ENCODE data around the gene ROR1. TPM values are rescaled to one million over a fixed set of nuclear protein-coding genes. Genes with fewer than 3 reads are reported as not detected.

The ROR1 gene
- total RNA-seq, 1 experiment from 2014 or later, result 56.3 TPM

DNA sequence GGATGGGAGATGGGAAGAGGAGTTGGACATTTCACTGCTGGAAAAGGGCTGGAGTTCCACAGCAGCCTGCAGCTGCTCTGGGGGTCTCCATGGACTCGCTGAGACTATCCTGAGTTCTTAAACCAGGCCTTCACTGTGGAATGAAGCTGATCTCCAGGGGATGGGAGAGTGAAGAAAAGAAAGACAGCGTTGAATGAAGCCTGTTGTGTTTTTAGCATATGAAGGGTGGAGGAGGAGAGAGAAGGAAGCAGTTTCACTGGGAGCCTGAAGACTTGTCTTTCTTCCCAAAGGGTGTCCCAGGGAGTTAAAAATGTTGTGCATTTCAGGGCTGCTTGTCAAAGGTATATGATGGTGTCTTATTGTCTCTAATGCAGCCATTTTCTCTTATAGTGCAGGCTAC lies 9.2 kb downstream of the ROR1 start (continued):
- no peak for TF ChIP-seq CTCF (IDR thresholded peaks at IDR 0.05)
- no peak for TF ChIP-seq ZNF396 (CRISPR knock-in tag; IDR thresholded peaks at IDR 0.05; ENCODE audit: borderline replicate concordance)
- no peak for TF ChIP-seq JAZF1 (CRISPR knock-in tag; IDR thresholded peaks at IDR 0.05)
- no peak for TF ChIP-seq ESRRA (CRISPR knock-in tag; IDR thresholded peaks at IDR 0.05; ENCODE audit: borderline replicate concordance)
- TF ChIP-seq FOXP4 (CRISPR knock-in tag; IDR thresholded peaks at IDR 0.05), result peak; percentile 73; the same call in 1 of the 2 replicates
- TF ChIP-seq FOXK1 (CRISPR knock-in tag; IDR thresholded peaks at IDR 0.05), result peak; percentile 65; the same call in 1 of the 2 replicates
- TF ChIP-seq TP53 (CRISPR knock-in tag; IDR thresholded peaks at IDR 0.05), result no peak
- TF ChIP-seq E2F4 (CRISPR knock-in tag; IDR thresholded peaks at IDR 0.05; ENCODE audit: borderline replicate concordance, low read depth), result no peak
- TF ChIP-seq FOXP1 (CRISPR knock-in tag; IDR thresholded peaks at IDR 0.05; ENCODE audit: borderline replicate concordance), result no peak
- TF ChIP-seq PRRX2 (CRISPR knock-in tag; IDR thresholded peaks at IDR 0.05), result no peak
- TF ChIP-seq TEAD1 (CRISPR knock-in tag; IDR thresholded peaks at IDR 0.05), result peak; percentile 85; the same call in 1 of the 2 replicates
- no peak for TF ChIP-seq RORB (CRISPR knock-in tag; IDR thresholded peaks at IDR 0.05)
- TF ChIP-seq ZNF532 (CRISPR knock-in tag; IDR thresholded peaks at IDR 0.05; ENCODE audit: borderline replicate concordance), result no peak
- TF ChIP-seq, protein P1, sequence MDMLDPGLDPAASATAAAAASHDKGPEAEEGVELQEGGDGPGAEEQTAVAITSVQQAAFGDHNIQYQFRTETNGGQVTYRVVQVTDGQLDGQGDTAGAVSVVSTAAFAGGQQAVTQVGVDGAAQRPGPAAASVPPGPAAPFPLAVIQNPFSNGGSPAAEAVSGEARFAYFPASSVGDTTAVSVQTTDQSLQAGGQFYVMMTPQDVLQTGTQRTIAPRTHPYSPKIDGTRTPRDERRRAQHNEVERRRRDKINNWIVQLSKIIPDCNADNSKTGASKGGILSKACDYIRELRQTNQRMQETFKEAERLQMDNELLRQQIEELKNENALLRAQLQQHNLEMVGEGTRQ (CRISPR knock-in tag; IDR thresholded peaks at IDR 0.05), result no peak
- TF ChIP-seq, protein P2, sequence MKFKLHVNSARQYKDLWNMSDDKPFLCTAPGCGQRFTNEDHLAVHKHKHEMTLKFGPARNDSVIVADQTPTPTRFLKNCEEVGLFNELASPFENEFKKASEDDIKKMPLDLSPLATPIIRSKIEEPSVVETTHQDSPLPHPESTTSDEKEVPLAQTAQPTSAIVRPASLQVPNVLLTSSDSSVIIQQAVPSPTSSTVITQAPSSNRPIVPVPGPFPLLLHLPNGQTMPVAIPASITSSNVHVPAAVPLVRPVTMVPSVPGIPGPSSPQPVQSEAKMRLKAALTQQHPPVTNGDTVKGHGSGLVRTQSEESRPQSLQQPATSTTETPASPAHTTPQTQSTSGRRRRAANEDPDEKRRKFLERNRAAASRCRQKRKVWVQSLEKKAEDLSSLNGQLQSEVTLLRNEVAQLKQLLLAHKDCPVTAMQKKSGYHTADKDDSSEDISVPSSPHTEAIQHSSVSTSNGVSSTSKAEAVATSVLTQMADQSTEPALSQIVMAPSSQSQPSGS (CRISPR knock-in tag; IDR thresholded peaks at IDR 0.05; ENCODE audit: borderline replicate concordance, low read depth), result no peak
- no peak for TF ChIP-seq ZBTB21 (CRISPR knock-in tag; IDR thresholded peaks at IDR 0.05; ENCODE audit: borderline replicate concordance)
- TF ChIP-seq, protein P3, sequence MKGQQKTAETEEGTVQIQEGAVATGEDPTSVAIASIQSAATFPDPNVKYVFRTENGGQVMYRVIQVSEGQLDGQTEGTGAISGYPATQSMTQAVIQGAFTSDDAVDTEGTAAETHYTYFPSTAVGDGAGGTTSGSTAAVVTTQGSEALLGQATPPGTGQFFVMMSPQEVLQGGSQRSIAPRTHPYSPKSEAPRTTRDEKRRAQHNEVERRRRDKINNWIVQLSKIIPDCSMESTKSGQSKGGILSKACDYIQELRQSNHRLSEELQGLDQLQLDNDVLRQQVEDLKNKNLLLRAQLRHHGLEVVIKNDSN (CRISPR knock-in tag; IDR thresholded peaks at IDR 0.05), result no peak
- no peak for TF ChIP-seq CBFB (CRISPR knock-in tag; IDR thresholded peaks at IDR 0.05; ENCODE audit: low read depth)
- TF ChIP-seq MAX (CRISPR knock-in tag; IDR thresholded peaks at IDR 0.05), result no peak
- TF ChIP-seq ZNF263 (CRISPR knock-in tag; IDR thresholded peaks at IDR 0.05; ENCODE audit: low read depth), result no peak
- TF ChIP-seq ZNF281 (CRISPR knock-in tag; IDR thresholded peaks at IDR 0.05), result 0 out of 2 replicates have a peak, but pooled peaks have one; percentile 41
